ENCODE results near the gene SYMPK.
A peak's percentile ranks its signal among the peaks of the same experiment; 100 is the strongest.

SYMPK gene

DNA sequence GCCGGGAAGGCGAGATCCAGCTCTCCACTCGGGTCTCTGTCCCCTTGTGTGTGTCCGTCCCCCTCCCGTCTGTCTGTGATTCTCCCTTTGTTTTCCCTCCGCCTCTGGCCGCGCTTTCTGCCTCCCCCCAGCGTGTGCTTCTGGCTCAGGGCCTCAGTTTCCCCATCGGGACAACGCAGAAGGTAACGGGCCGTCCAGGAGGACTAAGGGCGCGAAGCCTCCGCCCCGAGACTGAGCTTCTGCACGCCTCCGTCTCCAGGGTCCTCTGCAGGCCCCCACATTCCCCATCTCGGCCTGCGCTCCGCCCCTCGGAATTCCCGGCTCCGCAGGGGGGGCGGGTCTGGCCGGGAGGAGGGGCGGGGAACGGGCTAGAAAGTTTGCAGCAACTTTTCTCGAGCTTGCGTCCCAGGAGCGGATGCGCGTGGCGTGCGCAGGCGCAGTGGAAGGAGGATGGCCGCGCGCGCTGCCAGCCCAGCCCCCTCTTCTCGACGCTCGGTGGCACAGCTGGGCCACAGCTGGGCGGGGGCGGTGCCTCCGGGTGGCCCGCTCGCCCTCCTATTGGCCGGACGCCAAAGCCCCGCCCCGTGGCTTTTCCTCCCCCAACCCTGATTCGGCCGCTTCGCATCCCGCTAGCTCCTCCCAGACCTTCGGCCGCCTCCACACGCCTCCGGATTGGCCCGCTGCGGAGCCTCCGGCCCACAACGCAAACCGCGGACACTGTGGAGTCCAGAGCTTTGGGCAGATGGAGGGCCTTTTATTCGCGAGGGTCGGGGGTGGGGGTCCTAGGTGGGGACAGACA lies 93.8 kb downstream of the SYMPK start, which contains the start of gene SIX5:
SIX5 (minus strand) TSS at position 269 of the 799 bp plus-strand sequence. CDS start 408 bp downstream, outside the sequence.
- Histone ChIP-seq H3K27ac (ENCODE audit: low read length) (peak within 1 kb of the TSS; percentile 77), H3K9me3 (ENCODE audit: insufficient read depth, low read length, severe bottlenecking) (no peaks in the 10 kb centered on the region), H3K4me1 (ENCODE audit: insufficient read depth, low read length) (peaks cover 26% of the 10 kb centered on the region), H3K36me3 (ENCODE audit: insufficient read depth, low read length) (peaks cover 2% of the 10 kb centered on the region; the same call in 1 of the 2 replicates), H3K4me3 (ENCODE audit: low read depth in 1 of 2, low read length in 2 of 2) (peak within 1 kb of the TSS; percentile 73 to 75), H3K79me2 (ENCODE audit: insufficient read depth, low read length) (no peaks in the 10 kb centered on the region), H2AFZ (ENCODE audit: low read depth, low read length) (peak within 1 kb of the TSS; percentile 79), H3K4me2 (ENCODE audit: insufficient read depth, low read length) (peak within 1 kb of the TSS; percentile 86), H4K20me1 (ENCODE audit: insufficient read depth, low read length) (0 out of 2 replicates have a peak, but pooled peaks cover 2% of the 10 kb centered on the region), H3K27me3 (ENCODE audit: insufficient read depth, low read length, poor library complexity) (no peaks in the 10 kb centered on the region), H3K9ac (ENCODE audit: low read depth, low read length) (peak within 1 kb of the TSS; percentile 77)
- ATAC-seq (ENCODE audit: insufficient read depth, low read depth): peak; percentile 80
- TF ChIP-seq, protein P1, sequence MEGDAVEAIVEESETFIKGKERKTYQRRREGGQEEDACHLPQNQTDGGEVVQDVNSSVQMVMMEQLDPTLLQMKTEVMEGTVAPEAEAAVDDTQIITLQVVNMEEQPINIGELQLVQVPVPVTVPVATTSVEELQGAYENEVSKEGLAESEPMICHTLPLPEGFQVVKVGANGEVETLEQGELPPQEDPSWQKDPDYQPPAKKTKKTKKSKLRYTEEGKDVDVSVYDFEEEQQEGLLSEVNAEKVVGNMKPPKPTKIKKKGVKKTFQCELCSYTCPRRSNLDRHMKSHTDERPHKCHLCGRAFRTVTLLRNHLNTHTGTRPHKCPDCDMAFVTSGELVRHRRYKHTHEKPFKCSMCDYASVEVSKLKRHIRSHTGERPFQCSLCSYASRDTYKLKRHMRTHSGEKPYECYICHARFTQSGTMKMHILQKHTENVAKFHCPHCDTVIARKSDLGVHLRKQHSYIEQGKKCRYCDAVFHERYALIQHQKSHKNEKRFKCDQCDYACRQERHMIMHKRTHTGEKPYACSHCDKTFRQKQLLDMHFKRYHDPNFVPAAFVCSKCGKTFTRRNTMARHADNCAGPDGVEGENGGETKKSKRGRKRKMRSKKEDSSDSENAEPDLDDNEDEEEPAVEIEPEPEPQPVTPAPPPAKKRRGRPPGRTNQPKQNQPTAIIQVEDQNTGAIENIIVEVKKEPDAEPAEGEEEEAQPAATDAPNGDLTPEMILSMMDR (IDR thresholded peaks at IDR 0.05; ENCODE audit: borderline replicate concordance, extremely low read depth, low read length, poor library complexity, severe bottlenecking): no peak
- DNase-seq: peak; percentile 98

DNA sequence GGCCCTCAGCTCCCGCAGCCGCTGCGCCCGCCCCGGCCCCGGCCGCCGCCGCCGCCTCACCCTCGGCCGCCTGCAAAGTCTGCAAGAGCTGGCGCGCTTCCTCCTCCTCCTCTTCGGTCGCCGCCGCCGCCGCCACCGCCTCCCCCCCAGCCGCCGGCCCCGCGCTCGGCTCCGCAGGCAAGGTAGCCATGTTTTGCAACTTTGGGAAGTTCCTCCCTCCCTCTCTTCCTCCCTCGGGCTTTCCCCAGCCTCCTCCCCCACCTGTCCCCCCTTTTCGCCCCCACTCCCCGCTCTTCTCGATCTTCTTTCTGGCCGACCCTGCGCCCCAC lies 94.3 kb downstream of the SYMPK start:
- Histone ChIP-seq H2AFZ (ENCODE audit: low read depth, low read length) (peak overlapping the region; percentile 79), H4K20me1 (ENCODE audit: insufficient read depth, low read length) (0 out of 2 replicates have a peak, but pooled peaks cover 2% of the 10 kb centered on the region), H3K4me2 (ENCODE audit: insufficient read depth, low read length) (peak overlapping the region; percentile 86), H3K36me3 (ENCODE audit: insufficient read depth, low read length) (peaks cover 2% of the 10 kb centered on the region; the same call in 1 of the 2 replicates), H3K9ac (ENCODE audit: low read depth, low read length) (peak overlapping the region; percentile 77), H3K9me3 (ENCODE audit: insufficient read depth, low read length, severe bottlenecking) (no peaks in the 10 kb centered on the region), H3K27me3 (ENCODE audit: insufficient read depth, low read length, poor library complexity) (no peaks in the 10 kb centered on the region), H3K4me3 (ENCODE audit: low read depth in 1 of 2, low read length in 2 of 2) (peak overlapping the region; percentile 73 to 75), H3K27ac (ENCODE audit: low read length) (peak overlapping the region; percentile 77), H3K79me2 (ENCODE audit: insufficient read depth, low read length) (no peaks in the 10 kb centered on the region), H3K4me1 (ENCODE audit: insufficient read depth, low read length) (peaks cover 26% of the 10 kb centered on the region)
- 0 out of 3 replicates have a peak, but pooled peaks have one; percentile 4 for ATAC-seq (ENCODE audit: insufficient read depth, low read depth)
- peak; percentile 63 for DNase-seq
- TF ChIP-seq, protein P1 (IDR thresholded peaks at IDR 0.05; ENCODE audit: borderline replicate concordance, extremely low read depth, low read length, poor library complexity, severe bottlenecking): no peak
- TF ChIP-seq EZH2 (IDR thresholded peaks at IDR 0.05; ENCODE audit: borderline replicate concordance, low read depth, low read length, severe bottlenecking): no peak

DNA sequence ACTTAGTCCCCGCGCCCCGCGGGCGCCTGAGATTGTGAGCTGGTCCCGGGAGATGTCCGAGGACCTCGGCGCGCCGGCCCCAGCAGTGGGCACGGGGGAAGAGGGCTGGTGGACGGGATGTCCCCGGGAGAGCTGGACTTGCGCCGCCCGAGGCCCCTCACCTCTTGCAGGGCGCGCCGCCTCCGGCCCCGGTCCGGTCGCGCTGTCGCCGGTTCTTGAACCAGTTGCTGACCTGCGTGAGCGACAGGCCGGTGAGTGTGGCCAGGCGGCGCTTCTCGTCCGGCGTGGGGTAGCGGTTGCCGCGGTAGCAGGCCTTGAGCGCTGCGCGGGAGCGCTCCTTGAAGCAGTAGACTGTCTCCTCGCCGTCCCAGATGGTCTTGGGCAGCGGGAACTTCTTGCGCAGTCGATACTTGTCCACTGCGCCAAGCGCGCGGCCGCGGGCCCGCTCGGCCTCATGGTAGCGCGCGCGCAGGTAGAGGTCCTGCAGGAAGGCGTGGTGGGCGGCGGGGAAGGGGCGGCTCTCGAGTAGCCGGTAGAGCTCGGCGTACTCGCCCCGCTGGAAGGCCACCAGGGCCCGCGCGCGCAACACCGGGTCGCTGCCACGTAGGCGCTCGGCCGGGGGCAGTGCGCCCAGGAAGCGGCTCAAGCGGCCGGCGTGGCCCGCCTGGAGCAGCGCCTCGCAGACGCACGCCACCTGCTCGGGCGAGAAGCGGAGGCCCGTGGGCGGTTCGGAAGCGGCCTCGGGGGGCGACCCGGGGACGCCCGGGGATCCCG lies 94.9 kb downstream of the SYMPK start:
- 0 out of 2 replicates have a peak, but pooled peaks cover 2% of the 10 kb centered on the region for H4K20me1 ChIP-seq (ENCODE audit: insufficient read depth, low read length)
- H3K4me3 ChIP-seq (ENCODE audit: low read depth in 1 of 2, low read length in 2 of 2): peak overlapping the region; percentile 73 to 75; a peak in 3 of 4 replicates
- ATAC-seq (ENCODE audit: insufficient read depth, low read depth) (no peak), DNase-seq (no peak)
- H3K9me3 ChIP-seq (ENCODE audit: insufficient read depth, low read length, severe bottlenecking): no peaks in the 10 kb centered on the region
- peaks cover 26% of the 10 kb centered on the region for H3K4me1 ChIP-seq (ENCODE audit: insufficient read depth, low read length)
- no peaks in the 10 kb centered on the region for H3K27me3 ChIP-seq (ENCODE audit: insufficient read depth, low read length, poor library complexity)
- H3K79me2 ChIP-seq (ENCODE audit: insufficient read depth, low read length): no peaks in the 10 kb centered on the region
- H3K4me2 ChIP-seq (ENCODE audit: insufficient read depth, low read length): peak overlapping the region; percentile 86
- H3K9ac ChIP-seq (ENCODE audit: low read depth, low read length): peak overlapping the region; percentile 77
- H2AFZ ChIP-seq (ENCODE audit: low read depth, low read length): peak overlapping the region; percentile 79
- TF ChIP-seq, protein P1 (IDR thresholded peaks at IDR 0.05; ENCODE audit: borderline replicate concordance, extremely low read depth, low read length, poor library complexity, severe bottlenecking): no peak
- no peak for TF ChIP-seq EZH2 (IDR thresholded peaks at IDR 0.05; ENCODE audit: borderline replicate concordance, low read depth, low read length, severe bottlenecking)
- peaks cover 2% of the 10 kb centered on the region; the same call in 1 of the 2 replicates for H3K36me3 ChIP-seq (ENCODE audit: insufficient read depth, low read length)
- H3K27ac ChIP-seq (ENCODE audit: low read length): no peak overlapping the region
